Right kidney (tissue), 1 donor: ENCODE data around the gene UNK.
A peak's percentile ranks its signal among the peaks of the same experiment; 100 is the strongest.

Experiments
- DNase-seq: peaks from one replicate; pipeline ENCODE4 v3.0.0-alpha.2; 2016

Gene UNK

GRCh38 chr17:75820094-75821080 is 35.8 kb downstream of the UNK start:
- DNase-seq, result no peak

- DNase-seq, result no peak
Measured at GRCh38 chr17:75821552-75821951, 36.9 kb downstream of the UNK start.

GRCh38 chr17:75822119-75822799 is 37.7 kb downstream of the UNK start:
- DNase-seq, result no peak

GRCh38 chr17:75822800-75823166 is 38.2 kb downstream of the UNK start:
- DNase-seq, result no peak

- no peak for DNase-seq
Measured at GRCh38 chr17:75823257-75824041, 38.8 kb downstream of the UNK start.

GRCh38 chr17:75824050-75824552 is 39.5 kb downstream of the UNK start:
- no peak for DNase-seq

GRCh38 chr17:75824666-75825065 is 40.1 kb downstream of the UNK start:
- DNase-seq, result no peak

- no peak for DNase-seq
Measured at GRCh38 chr17:75825149-75825552, 40.5 kb downstream of the UNK start.

GRCh38 chr17:75825748-75826370 is 41.3 kb downstream of the UNK start:
- no peak for DNase-seq

- no peak for DNase-seq
Measured at GRCh38 chr17:75826561-75827307, 42.1 kb downstream of the UNK start.

GRCh38 chr17:75827308-75828075 is 42.9 kb downstream of the UNK start:
- peak; percentile 84 for DNase-seq

GRCh38 chr17:75828076-75828400 is 43.4 kb downstream of the UNK start:
- no peak for DNase-seq

- no peak for DNase-seq
Measured at GRCh38 chr17:75828741-75829140, 44.1 kb downstream of the UNK start.

- no peak for DNase-seq
Measured at GRCh38 chr17:75829747-75830146, 45.1 kb downstream of the UNK start.

GRCh38 chr17:75830164-75831031 is 45.8 kb downstream of the UNK start:
- DNase-seq, result no peak

GRCh38 chr17:75831032-75831571 is 46.5 kb downstream of the UNK start:
- DNase-seq, result no peak

GRCh38 chr17:75832164-75832651 is 47.6 kb downstream of the UNK start:
- no peak for DNase-seq

- DNase-seq, result peak; percentile 48
Measured at GRCh38 chr17:75832652-75833400, 48.2 kb downstream of the UNK start.
